Measurements from ENCODE around the gene FANCG.

The FANCG gene

GRCh38 chr9:35069020-35069419 lies 10.7 kb downstream of the FANCG start:
- DNase-seq (ENCODE audit: extremely low read depth in 1 of 2, low read depth in 1 of 2): no peak

GRCh38 chr9:35067056-35067455 lies 12.7 kb downstream of the FANCG start:
- DNase-seq (ENCODE audit: extremely low read depth in 1 of 2, low read depth in 1 of 2): no peak

- no peak for DNase-seq (ENCODE audit: extremely low read depth in 1 of 2, low read depth in 1 of 2)
Measured at GRCh38 chr9:35060548-35061207, 19.1 kb downstream of the FANCG start.

- DNase-seq (ENCODE audit: extremely low read depth in 1 of 2, low read depth in 1 of 2): no peak
Measured at GRCh38 chr9:35059438-35059837, 20.3 kb downstream of the FANCG start.

- DNase-seq (ENCODE audit: extremely low read depth in 1 of 2, low read depth in 1 of 2): no peak
Measured at GRCh38 chr9:35057271-35057620, 22.5 kb downstream of the FANCG start.

GRCh38 chr9:35056571-35057270 lies 23.0 kb downstream of the FANCG start:
- no peak for DNase-seq (ENCODE audit: extremely low read depth in 1 of 2, low read depth in 1 of 2)

GRCh38 chr9:35054871-35055644 lies 24.7 kb downstream of the FANCG start:
- DNase-seq (ENCODE audit: extremely low read depth in 1 of 2, low read depth in 1 of 2): no peak

- DNase-seq (ENCODE audit: extremely low read depth in 1 of 2, low read depth in 1 of 2): no peak
Measured at GRCh38 chr9:35054185-35054835, 25.4 kb downstream of the FANCG start.

GRCh38 chr9:35051069-35051967 lies 28.4 kb downstream of the FANCG start:
- DNase-seq (ENCODE audit: extremely low read depth in 1 of 2, low read depth in 1 of 2): no peak

GRCh38 chr9:35048511-35048910 lies 31.2 kb downstream of the FANCG start:
- no peak for DNase-seq (ENCODE audit: extremely low read depth in 1 of 2, low read depth in 1 of 2)

GRCh38 chr9:35044071-35044470 lies 35.7 kb downstream of the FANCG start:
- no peak for DNase-seq (ENCODE audit: extremely low read depth in 1 of 2, low read depth in 1 of 2)

GRCh38 chr9:35042891-35043545 lies 36.7 kb downstream of the FANCG start:
- no peak for DNase-seq (ENCODE audit: extremely low read depth in 1 of 2, low read depth in 1 of 2)

- DNase-seq (ENCODE audit: extremely low read depth in 1 of 2, low read depth in 1 of 2): no peak
Measured at GRCh38 chr9:35042081-35042604, 37.6 kb downstream of the FANCG start.

GRCh38 chr9:35035851-35036701 lies 43.7 kb downstream of the FANCG start:
- no peak for DNase-seq (ENCODE audit: extremely low read depth in 1 of 2, low read depth in 1 of 2)

- DNase-seq (ENCODE audit: extremely low read depth in 1 of 2, low read depth in 1 of 2): no peak
Measured at GRCh38 chr9:35033101-35033500, 46.6 kb downstream of the FANCG start.

- no peak for DNase-seq (ENCODE audit: extremely low read depth in 1 of 2, low read depth in 1 of 2)
Measured at GRCh38 chr9:35029852-35030251, 49.9 kb downstream of the FANCG start.

GRCh38 chr9:35029241-35029640 lies 50.5 kb downstream of the FANCG start:
- DNase-seq (ENCODE audit: extremely low read depth in 1 of 2, low read depth in 1 of 2): no peak

- no peak for DNase-seq (ENCODE audit: extremely low read depth in 1 of 2, low read depth in 1 of 2)
Measured at GRCh38 chr9:35028341-35028740, 51.4 kb downstream of the FANCG start.

- no peak for DNase-seq (ENCODE audit: extremely low read depth in 1 of 2, low read depth in 1 of 2)
Measured at GRCh38 chr9:35027860-35028259, 51.9 kb downstream of the FANCG start.
